ENCODE measurements around the gene CFAP97D2.

The CFAP97D2 gene

GRCh38 chr13:114164681-114165429, 14.2 kb upstream of the CFAP97D2 start:
- POLR2A ChIA-PET, result no interaction called here
- TF ChIP-seq CTCF (IDR thresholded peaks at IDR 0.05; ENCODE audit: control extremely low read depth, extremely low read depth, low read depth, missing control alignments), result no peak
- no peak for DNase-seq (ENCODE audit: extremely low spot score)
- CTCF ChIA-PET, result interaction anchor here (0.7 to 1.3 kb wide), 2 partner anchors 12 to 14 kb away, joined by 3 read pairs; no protein-coding TSS in a partner anchor

GRCh38 chr13:114166381-114167131, 12.5 kb upstream of the CFAP97D2 start:
- no peak for DNase-seq (ENCODE audit: extremely low spot score)
- no peak for TF ChIP-seq CTCF (IDR thresholded peaks at IDR 0.05; ENCODE audit: control extremely low read depth, extremely low read depth, low read depth, missing control alignments)
- CTCF ChIA-PET, result interaction anchor here (1.4 to 1.8 kb wide), 2 partner anchors 10 to 12 kb away, joined by 4 read pairs; no protein-coding TSS in a partner anchor
- POLR2A ChIA-PET, result no interaction called here

- TF ChIP-seq CTCF (IDR thresholded peaks at IDR 0.05; ENCODE audit: control extremely low read depth, extremely low read depth, low read depth, missing control alignments), result no peak
- DNase-seq (ENCODE audit: extremely low spot score), result no peak
- ChIA-PET CTCF (interaction anchor here (1.1 to 1.8 kb wide), 2 partner anchors 9 to 24 kb away, joined by 3 to 4 read pairs; no protein-coding TSS in a partner anchor), POLR2A (no interaction called here)
These were observed 11.6 kb upstream of the CFAP97D2 start for GRCh38 chr13:114167426-114167825.

GRCh38 chr13:114167885-114168284, 11.2 kb upstream of the CFAP97D2 start:
- POLR2A ChIA-PET, result no interaction called here
- DNase-seq (ENCODE audit: extremely low spot score), result no peak
- CTCF ChIA-PET, result interaction anchor here (1.1 to 1.8 kb wide), 2 partner anchors 8 to 24 kb away, joined by 3 to 4 read pairs; no protein-coding TSS in a partner anchor
- no peak for TF ChIP-seq CTCF (IDR thresholded peaks at IDR 0.05; ENCODE audit: control extremely low read depth, extremely low read depth, low read depth, missing control alignments)

- ChIA-PET CTCF (interaction anchor here (3.4 kb wide), 1 partner anchor 13 kb away, joined by 14 read pairs; no protein-coding TSS in a partner anchor), POLR2A (no interaction called here)
- DNase-seq (ENCODE audit: extremely low spot score), result no peak
- TF ChIP-seq CTCF (IDR thresholded peaks at IDR 0.05; ENCODE audit: control extremely low read depth, extremely low read depth, low read depth, missing control alignments), result no peak
These were observed 5.8 kb upstream of the CFAP97D2 start for GRCh38 chr13:114173272-114173671.

- no peak for DNase-seq (ENCODE audit: extremely low spot score)
- POLR2A ChIA-PET, result no interaction called here
- no peak for TF ChIP-seq CTCF (IDR thresholded peaks at IDR 0.05; ENCODE audit: control extremely low read depth, extremely low read depth, low read depth, missing control alignments)
- CTCF ChIA-PET, result interaction anchor here (3.4 kb wide), 1 partner anchor 13 kb away, joined by 14 read pairs; no protein-coding TSS in a partner anchor
These were observed 5.3 kb upstream of the CFAP97D2 start for GRCh38 chr13:114173745-114174144.
